CD4-positive, alpha-beta T cell treated with Interleukin-12 subunit alpha and Interleukin-12 subunit beta, for 1 hour (primary cell): ENCODE data around the gene PARD3B.

Source experiments
- DNase-seq: peaks from one replicate; pipeline ENCODE4 v3.0.0-alpha.2; 2020

Gene PARD3B

GRCh38 chr2:204772546-204772945, 227.3 kb downstream of the PARD3B start:
- DNase-seq = no peak

GRCh38 chr2:204775766-204776165, 230.5 kb downstream of the PARD3B start:
- DNase-seq = no peak

- DNase-seq = no peak
Observed at GRCh38 chr2:204776781-204777559, 231.7 kb downstream of the PARD3B start.

GRCh38 chr2:204779771-204780170, 234.5 kb downstream of the PARD3B start:
- DNase-seq = no peak

GRCh38 chr2:204781941-204782340, 236.7 kb downstream of the PARD3B start:
- no peak for DNase-seq

GRCh38 chr2:204790076-204790475, 244.8 kb downstream of the PARD3B start:
- no peak for DNase-seq

GRCh38 chr2:204791230-204791629, 246.0 kb downstream of the PARD3B start:
- DNase-seq = no peak

GRCh38 chr2:204794624-204795023, 249.3 kb downstream of the PARD3B start:
- DNase-seq = no peak

GRCh38 chr2:204795156-204795555, 249.9 kb downstream of the PARD3B start:
- no peak for DNase-seq

GRCh38 chr2:204796581-204796980, 251.3 kb downstream of the PARD3B start:
- DNase-seq = no peak

GRCh38 chr2:204799791-204800190, 254.5 kb downstream of the PARD3B start:
- no peak for DNase-seq

- no peak for DNase-seq
Observed at GRCh38 chr2:204808494-204808893, 263.2 kb downstream of the PARD3B start.

- no peak for DNase-seq
Observed at GRCh38 chr2:204824751-204825453, 279.6 kb downstream of the PARD3B start.

GRCh38 chr2:204825681-204826080, 280.4 kb downstream of the PARD3B start:
- DNase-seq = no peak

GRCh38 chr2:204827701-204828590, 282.7 kb downstream of the PARD3B start:
- no peak for DNase-seq

- no peak for DNase-seq
Observed at GRCh38 chr2:204834716-204835384, 289.6 kb downstream of the PARD3B start.

GRCh38 chr2:204835786-204836185, 290.5 kb downstream of the PARD3B start:
- DNase-seq = no peak

GRCh38 chr2:204840504-204840903, 295.2 kb downstream of the PARD3B start:
- DNase-seq = no peak

- DNase-seq = no peak
Observed at GRCh38 chr2:204842068-204842467, 296.8 kb downstream of the PARD3B start.

GRCh38 chr2:204842661-204843485, 297.6 kb downstream of the PARD3B start:
- DNase-seq = peak; percentile 5

- DNase-seq = no peak
Observed at GRCh38 chr2:204846471-204846870, 301.2 kb downstream of the PARD3B start.

GRCh38 chr2:204849892-204850291, 304.6 kb downstream of the PARD3B start:
- no peak for DNase-seq
